Stimulated activated CD8-positive, alpha-beta memory T cell treated with anti-CD3 and anti-CD28 coated beads, Interleukin-12 subunit alpha, Interleukin-12 subunit beta, amount 100 ng/mL, for 24 hours (primary cell): Measurements from ENCODE around the gene FHIT.

ENCODE experiments used
- DNase-seq: peaks from one replicate; pipeline ENCODE4 v3.0.0-alpha.2; 2020; ENCODE audit errors: extremely low read depth

FHIT gene

DNA sequence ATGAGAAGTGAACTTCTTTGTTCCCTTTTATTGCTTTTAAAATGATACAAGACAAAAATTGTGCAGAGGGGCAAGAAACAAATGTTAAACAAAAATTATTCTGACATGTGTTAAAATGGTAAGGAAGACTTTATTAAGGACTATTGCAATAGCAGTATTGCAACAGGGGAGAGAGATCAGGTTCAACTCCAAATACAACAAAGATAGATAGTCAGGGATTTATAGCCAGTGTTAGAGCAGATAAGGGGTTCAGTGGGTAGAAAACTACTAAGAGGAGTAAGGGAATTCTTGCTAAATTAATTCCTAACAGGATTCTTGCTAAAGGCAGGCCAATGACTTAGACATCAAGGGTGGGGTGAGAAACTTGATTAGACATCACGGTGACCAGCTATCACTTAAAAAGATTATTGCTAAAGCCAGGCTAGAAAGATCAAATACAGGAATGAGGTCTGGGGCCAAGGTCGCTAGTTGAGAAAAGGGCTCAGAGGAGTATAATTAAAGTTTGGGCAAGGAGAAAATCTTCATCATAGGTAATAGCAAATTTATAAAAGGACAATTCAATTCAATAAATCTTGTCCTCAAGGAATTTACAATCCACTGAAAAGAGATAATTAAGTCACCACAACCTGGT, 81.5 kb downstream of the FHIT start:
- no peak for DNase-seq

DNA sequence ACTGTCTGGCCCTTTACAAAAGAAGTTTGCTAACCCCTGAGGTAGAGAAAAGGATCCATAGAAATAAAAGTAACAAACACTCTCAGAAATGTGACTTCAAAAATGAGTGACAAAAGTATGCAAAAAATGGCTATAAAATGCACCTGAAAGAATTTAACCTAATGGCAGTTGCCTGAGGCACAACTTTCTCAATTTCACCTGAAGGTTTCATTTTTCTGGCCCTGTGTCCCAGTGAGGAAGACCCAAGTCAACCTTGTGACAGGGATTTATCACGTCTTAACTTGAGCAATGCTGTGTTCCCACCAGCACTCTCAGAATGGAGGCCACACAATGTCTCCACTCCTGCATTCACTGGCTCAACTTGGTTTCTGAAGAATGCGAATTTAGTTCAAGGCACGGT, 83.0 kb downstream of the FHIT start:
- no peak for DNase-seq

DNA sequence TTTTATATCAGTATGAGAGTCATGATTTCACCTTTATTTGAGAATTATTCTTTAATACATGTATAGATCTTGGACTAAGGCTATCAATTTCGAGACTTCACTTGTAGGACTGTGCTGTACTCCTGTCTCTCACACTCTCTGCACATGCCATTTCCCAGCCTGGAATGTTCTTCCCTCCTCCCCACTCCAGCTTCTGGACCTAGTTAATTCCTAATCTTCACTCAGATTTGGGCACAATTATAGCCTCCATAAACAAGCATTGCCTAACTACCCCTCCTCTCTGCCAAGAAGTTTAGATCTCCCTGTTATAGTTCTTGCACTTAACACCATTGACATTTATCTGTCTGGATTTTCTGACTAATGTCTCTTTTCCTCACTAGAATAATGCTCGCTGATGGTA, 88.3 kb downstream of the FHIT start:
- DNase-seq, result no peak

DNA sequence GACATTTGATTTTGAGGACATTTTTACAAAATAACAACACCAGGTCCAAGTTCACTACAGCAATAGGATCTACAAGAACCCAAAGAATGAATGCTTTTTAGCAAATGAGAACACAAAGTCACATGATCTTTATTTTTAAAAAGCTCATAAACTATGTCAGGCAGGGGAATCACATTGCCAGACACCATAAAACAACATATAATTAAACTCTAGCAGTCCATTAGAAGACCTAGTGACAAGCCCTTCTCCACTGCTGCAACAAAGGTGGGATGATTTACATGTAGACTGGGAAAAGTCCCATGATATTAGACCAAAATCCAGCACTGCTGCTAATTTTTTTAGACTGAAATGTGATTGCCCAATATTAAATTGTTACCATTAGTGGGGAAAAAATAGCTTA, 92.6 kb downstream of the FHIT start:
- no peak for DNase-seq

DNA sequence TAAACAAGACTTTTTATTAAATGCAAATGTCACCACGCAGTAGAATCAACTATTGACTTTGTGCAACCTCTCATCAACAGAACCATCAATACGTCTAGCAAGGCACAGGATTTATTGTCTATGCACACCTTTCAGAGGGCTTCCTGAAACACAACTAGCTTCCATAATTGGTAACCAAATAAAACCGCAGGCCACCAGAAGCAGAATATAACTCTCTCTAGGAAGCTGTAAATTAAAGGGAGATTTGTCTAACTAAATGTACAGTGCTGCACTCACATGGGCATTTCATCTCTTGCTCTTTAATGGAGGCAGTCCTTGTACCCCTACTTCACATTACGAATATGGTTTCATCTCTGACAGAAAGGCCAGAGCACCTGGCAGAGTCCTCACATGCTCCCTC, 93.0 kb downstream of the FHIT start:
- no peak for DNase-seq

DNA sequence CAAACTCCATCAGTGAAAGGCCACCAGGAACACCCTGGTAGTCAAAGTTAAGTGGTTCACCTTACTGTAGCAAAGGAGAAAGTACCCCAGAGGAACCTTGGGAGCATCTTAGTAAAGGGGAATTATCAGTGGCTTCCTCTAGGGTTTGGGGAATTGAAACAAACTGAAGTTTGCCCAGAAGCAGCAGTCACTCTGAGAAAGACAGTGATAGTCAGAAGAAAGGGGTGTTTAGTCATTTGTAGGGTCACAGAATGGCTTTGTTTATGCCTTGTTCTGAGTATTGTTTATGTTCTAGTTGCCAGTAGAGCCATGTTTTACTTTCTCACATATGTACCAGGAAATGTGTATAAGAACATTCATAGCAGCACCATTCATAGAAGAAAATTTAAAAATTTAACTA, 93.8 kb downstream of the FHIT start:
- no peak for DNase-seq

DNA sequence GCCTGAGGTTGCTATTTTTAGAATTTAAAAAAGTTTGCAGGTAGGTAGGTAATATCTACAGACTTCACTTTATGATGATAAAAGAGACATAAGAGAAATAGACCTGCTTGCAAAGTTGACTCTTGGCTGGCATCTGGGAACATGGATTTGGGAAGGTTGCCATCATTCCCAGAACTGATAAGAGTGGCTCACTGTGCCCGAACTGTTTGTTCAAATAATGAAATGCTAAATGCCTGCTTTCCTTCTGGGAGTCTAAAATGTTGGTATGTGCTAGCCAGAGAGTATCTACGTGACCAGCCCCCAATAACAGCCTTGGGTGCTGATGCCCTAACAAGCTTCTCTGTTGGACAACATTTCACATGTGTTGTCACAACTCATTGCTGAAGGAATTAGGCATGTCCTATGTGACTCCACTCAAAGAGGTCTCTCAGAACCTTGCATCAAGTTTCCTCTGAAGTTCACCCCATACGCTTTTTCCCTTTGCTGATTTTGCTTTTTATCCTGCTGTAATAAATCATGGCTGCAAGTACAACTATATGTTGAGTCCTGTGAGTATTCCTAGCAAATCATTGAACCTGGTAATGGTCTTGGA, 95.5 kb downstream of the FHIT start:
- no peak for DNase-seq

DNA sequence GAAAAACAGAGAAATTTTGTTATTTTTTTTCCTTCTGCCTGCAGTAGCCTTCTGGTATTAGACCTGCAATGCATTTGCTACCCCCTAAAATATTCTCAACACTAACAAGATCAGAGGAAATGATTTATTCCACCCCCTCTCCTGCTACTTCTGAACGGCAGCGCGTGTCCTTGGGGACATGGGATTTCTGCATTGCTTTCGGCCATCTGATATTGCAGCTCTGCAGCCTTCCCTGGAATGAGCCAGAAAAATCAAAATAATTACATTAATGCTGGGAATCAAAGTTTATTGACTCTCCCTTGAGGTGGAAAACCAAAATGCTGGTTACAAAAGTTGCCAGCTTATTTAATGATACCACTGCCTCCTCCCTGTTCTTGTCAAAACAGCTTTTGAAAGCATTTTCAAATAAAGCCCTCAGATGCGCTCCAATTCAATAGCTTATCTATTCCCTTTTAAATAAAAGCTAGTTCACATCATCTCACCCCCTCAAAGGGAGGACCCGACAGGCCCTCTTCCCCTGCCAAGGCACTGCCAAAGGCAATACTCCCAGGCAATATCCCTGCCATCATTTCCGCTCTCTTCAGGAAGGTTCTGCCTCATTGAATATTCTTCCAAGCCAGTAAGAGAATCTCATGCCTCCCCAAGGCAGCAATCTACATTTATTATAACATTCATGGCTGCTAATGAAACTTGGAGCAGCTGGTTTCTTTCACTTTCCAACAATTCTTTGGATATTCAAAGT, 96.6 kb downstream of the FHIT start:
- no peak for DNase-seq

DNA sequence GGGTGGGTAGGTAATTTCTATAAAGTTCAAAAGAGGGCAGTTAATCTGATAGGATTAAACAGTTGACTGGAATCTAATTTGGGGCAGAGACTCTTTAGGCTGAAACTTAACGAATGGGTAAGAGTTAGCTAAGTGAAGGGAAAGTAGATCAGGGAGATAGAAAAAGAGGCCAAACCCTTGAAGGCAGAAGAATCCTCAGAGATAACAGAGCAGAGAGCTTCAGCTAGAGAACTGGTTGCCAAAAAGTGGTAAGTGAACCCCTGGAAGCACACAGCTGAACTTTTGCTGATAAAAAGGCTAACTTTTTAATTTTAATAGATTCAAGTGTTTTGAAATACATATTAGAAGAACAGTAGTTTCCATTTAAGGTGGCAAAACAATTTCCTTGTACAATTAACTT, 99.2 kb downstream of the FHIT start:
- no peak for DNase-seq

DNA sequence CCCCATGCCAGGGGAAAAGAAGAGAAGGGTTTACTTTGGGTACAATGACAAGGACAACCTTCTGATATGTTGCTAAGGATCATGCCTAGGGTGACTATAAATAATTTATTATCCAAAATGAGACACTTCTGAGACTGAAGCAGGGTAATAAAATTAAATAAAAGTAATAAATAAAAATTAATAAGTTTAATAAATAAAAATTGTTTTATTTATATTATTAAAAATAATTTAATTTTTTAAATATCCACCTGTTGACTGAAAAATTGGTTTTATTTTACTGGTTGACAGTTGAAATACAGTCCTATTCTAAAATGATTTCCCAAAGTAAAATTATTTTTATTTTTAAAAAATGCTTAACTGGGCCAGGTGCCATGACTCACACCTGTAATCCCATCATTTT, 102.0 kb downstream of the FHIT start:
- DNase-seq, result no peak

DNA sequence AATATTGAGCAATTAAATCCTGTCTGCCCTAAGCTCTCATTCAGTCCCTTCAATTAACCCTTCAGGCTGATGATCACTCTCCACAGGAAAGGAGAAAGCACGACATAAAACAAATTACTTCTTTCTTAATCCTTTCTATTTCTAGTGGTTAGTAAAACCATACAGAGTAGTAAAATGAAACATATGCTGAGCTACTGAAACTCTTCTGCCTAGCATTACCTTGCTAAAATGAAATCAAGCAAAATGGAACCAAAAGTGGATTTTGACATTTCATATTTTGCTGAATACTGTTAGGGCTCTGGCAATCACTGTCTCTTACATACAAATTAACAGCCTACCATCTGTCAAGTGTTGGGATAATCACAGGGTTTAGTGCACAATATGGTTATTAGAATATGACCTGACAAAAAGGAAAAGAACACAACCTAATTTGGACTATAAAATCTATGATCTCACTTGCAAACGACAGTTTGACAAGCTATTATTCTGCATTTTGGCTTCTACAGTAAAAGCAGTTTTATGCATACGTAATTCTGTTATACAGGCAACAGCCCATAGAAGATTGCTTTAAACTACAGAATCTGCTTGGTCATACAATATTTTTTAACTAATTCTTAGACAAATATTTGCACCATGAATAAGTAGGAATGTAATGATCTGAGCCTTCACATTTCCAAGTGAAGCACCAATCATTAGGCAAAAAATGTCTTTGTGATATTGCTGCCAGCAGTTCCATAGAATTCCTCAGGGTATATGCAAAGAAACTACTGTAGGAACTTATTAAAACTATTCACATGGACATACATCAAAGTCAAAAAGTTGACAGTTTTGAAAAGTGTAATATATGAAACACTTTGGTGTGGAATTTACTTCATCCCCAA, 105.0 kb downstream of the FHIT start:
- DNase-seq, result no peak

DNA sequence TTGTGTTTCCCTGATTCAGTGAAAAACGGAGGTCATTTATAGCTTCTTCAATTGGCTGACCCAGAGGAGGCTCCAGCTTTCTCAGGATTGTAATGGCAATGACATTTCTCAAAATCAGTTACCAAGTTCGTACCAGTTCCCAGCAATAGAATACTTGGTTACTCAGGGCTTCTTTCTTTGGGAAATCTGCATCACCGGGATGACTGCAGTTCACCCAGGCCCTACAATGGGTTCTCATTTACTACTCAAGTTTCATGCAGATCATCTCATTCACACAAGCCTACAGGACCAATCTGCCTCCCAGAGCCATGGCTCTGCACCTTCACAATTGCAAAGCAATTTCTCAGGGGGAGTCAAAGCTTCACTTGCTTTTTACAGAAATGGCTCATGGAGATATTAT, 109.6 kb downstream of the FHIT start:
- no peak for DNase-seq

DNA sequence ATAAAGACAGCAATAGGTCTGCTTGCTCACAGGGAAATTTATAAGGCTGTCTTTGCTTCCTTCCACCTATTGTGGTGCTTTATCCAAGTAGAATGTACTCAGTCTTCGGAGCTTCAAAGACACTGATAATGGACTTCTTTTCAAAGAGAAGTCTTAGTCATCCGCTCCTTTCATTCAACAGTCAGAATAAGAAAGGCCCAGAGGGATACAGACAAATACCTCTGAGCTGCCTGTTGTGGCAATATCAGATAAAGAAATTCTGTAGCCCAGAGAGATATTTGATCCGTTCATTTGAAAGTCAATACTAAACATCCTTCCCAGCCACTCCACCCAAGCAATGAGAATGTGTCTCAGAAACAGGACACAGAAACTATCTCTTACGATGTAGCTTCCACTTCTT, 110.0 kb downstream of the FHIT start:
- no peak for DNase-seq

DNA sequence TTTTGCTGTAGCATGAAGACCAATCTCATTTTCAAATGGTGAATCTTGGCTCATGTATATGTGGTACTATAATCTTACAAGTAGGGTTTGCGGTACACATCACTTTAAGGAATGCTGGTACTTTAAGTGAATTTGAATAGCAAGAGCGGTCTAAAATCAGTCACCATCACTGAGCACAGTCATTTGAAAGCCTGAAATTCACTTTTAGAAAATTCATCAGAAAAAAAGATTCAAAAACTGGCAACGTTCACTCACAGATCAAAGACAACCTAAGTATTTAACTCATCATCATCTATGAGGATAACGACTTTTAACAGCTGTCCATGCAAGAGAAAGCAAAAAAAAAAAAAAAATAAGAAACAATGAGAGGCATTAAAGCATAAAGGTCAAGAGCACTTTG, 111.6 kb downstream of the FHIT start:
- DNase-seq, result no peak

DNA sequence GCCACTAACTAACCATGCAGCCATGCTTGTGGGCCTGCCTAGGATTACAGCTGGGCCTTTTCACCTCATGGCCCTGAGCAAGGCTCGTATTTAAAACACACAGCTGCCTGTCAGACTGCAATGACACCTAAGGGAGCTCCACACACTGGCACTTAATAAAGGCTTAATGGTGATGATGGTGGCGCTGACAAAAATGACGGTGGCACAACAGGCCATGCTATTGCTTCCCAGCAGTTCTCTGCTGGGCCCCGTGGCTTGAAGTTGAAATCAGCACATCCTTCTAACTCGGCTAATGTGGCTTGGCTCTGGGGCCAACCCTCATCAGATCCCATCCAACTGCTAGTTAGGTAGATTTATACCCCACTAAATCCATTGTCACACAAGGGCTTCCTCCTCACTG, 112.9 kb downstream of the FHIT start:
- DNase-seq, result no peak

DNA sequence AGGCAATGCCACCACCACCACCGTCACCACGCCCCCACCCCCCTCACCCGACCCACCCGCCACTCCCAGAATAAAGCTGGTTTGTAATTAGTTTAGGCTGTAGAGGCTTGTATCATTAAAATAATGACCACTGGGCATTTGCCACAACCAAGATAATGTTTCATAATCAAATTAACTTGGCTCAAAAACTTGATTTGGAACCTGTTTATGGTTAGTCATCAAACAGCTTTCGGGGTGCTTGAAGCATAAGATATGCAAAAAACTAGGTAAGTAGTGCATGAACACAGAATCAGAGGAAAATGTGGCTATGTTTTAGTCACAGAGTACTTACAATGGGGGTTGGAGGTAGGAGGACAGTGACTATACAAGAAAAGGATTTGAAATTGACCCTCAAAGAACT, 115.1 kb downstream of the FHIT start:
- no peak for DNase-seq

DNA sequence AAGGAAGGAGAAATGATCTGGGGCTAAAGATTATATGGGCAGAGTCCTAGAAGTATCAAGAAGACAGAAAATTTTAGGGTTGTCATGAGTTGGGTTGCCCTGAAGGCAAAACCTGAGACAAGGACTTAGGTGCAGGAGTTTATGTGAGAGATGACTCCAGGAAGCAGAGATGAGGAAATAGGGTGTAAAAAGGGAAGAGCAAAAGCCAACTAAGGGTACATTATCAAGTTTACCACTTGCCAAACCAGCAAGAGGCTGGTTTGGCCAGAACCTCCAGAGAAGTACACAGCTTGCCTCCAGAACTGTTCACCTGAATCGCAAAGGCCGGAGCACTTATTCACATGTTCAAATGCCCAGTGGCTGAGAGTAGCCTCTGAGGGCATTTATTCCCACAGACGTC, 116.7 kb downstream of the FHIT start:
- no peak for DNase-seq

DNA sequence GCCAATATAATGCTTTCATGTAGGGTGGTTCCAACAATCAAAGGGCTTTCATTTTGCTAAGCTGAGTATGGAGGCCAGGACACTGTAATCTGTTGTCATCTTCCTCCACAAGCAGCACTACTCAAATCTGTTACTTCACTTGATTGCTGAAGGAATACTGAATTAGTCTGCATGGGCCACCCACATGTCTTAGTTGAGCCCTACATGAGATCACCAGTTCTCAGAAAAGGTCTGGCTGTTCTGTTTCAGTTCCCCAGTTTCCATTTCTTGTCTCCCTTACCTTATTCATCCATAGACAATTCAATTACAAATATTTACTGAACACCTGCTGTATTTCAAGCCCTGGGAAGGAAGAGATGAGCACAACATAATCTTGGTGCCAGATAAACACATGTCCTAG, 119.2 kb downstream of the FHIT start:
- DNase-seq, result no peak

DNA sequence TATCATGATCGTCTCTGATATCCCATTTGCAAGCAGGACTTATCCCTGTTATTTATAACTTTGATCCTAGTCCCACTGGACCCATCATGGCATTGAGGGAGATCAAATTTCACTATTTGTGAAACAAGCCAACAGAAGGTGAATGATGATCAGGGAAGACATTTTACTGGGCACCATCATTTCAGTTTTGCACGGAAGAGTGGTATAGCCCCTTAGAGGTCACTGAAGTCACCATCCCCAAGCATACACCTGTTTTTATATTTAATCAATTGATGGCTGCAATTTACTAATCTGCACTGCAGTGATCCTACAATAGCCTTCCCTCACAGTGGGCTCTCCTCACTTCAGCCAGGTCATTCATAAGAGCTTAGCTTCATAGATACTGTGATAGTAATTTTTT, 132.4 kb downstream of the FHIT start:
- DNase-seq, result no peak

DNA sequence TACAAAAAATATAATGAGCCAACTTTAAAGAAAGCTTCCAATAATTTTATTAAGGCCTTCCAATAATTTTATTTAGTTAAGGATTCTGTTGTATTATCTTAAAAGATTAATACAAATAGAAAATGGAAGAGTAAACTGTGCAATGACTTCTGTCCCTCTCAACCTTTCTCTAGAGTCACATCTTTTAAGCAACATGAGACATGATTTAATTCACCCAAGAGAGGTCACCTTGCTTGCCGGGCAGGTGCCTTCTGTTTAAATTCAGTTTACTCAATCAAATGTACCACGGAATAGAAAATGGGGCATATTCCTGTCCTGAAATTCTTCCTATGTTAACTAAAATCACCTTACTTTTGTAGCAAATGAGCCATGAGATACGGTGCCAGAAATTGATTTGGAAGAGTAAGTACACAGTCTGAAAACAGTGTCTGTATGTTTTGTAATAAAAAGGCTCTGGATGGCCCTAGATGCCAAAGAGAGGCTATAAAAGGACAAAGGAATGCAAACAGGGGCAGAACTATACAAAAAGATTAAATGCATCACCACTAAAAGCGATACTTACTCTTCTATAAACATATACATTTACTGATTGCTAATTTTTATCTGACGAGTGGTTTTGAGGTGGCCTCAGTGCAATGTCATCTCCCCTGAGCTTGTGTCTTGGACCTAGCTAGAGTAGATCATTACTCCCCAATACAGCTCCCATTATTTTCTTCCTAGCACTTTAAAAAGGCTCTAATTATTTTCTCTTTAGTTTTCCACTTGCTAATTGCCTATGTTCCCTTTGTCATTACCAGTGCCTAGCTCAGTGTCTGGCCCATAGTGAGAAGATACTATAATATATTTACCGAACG, 134.0 kb downstream of the FHIT start:
- DNase-seq, result no peak

DNA sequence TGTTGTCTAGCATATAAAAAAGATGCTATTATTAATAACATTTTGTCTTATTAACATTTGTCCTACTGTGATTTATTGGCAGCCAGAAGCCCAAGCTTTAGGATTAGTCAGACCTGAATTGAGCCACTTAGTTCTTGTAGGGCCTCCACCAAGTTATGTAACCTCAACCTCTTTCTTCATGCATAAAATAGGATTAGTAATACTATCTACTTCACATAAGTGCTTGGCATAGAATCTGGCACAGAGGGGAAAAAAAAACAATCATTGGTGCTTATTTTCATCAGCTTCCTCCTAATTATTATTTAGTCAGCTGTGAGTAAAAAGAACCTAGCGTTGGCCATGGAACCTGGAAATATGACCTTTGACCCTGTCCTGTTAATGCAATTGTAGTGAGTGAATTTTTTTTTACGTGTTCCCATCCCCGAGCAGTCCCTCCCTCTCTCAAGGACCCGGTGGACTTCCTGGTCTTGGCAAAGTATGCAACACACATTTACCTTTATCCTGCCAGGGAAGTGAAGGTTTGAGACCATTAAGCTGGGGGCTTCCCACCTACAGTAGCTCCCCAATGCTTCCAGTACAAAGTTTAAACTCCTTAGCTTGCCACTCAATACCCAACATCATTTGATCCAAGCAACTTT, 136.8 kb downstream of the FHIT start:
- no peak for DNase-seq
